Diencephalon (tissue), 1 donor: Measurements from ENCODE around the gene TBCD. TPM values are rescaled to one million over a fixed set of nuclear protein-coding genes. Genes with fewer than 3 reads are reported as not detected.

ENCODE experiments used
- total RNA-seq: library from RNA; depleted of rRNA; stranded (reverse); fragments of >200 nt; gene quantifications from one replicate; pipeline ENCODE4 v1.2.3, GENCODE V29; 2014

The TBCD gene
- total RNA-seq = 63.7 TPM

DNA sequence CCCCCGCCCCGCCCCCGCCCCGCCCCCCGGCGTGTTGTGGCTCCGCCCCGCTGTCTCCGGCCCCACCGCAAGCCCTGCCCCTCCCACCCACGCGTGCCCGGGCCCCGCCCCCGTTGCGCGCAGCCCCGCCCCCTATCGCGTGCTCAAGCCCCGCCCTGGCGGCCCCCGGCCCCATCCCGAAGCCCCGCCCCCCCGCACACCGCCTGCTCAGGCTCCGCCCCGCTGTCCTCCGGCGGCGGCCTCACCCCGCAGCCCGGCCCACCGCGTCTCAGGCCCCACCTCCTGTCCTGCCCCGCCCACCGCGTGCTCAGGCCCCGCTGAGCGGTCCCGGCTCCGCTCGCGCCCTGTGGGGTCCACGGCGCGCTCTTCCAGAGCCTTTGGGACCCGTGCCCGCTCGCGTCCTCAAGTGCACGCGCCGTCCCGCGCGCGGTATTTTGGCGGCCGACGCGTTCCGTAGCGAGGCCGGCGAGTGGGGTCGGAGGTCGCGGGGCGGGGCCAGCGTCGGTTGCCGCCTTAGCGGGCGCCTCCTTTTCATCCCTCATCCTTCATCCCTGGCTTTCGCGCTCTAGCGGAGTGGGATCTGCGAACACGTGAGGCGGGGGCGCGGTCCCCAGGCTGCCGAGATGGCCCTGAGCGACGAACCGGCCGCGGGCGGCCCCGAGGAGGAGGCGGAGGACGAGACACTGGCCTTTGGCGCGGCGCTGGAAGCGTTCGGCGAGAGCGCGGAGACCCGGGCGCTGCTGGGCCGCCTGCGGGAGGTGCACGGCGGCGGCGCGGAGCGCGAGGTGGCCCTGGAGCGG, at the start of gene TBCD:
TSS of gene TBCD (plus strand) at position 495 of the 800 bp plus-strand sequence. CDS start at position 624, 129 bp downstream.

DNA sequence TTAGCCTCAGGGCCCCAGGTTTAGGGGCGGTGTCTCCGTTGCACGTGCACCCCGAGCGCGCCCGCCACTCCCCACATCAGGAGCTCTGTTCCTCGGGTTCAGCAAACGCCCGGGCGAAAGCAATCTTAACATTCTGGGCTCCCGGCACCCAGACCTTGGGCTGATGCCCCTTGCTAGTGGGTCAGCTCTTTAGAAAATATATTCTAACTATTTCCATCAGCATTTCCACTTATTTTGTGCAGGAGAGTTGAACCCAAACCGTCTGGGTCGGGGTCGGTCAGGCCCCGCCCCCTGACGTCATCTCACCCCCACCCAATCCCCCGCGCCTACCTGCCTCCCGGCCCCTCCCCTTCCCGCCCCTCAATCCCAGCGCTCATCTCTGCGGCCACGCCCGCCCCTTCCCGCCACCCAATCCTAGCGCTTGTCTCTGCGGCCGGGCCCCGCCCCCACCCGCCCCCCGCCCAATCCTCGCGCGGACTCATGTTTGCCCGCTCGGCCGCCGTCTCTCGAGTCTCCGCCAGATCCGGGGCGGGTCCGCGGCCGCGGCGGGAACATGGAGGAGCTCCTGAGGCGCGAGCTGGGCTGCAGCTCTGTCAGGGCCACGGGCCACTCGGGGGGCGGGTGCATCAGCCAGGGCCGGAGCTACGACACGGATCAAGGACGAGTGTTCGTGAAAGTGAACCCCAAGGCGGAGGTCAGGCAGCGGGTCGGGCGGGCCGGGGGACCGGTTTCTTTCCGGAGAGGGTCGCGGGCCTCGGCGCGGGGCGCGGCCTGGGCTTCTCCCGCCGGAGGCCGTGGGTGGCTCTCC, 35.5 kb upstream of the TBCD start, which contains the start of gene FN3KRP:
TSS of gene FN3KRP (plus strand) at position 504 of the 808 bp plus-strand sequence. CDS start at position 554, 50 bp downstream.

DNA sequence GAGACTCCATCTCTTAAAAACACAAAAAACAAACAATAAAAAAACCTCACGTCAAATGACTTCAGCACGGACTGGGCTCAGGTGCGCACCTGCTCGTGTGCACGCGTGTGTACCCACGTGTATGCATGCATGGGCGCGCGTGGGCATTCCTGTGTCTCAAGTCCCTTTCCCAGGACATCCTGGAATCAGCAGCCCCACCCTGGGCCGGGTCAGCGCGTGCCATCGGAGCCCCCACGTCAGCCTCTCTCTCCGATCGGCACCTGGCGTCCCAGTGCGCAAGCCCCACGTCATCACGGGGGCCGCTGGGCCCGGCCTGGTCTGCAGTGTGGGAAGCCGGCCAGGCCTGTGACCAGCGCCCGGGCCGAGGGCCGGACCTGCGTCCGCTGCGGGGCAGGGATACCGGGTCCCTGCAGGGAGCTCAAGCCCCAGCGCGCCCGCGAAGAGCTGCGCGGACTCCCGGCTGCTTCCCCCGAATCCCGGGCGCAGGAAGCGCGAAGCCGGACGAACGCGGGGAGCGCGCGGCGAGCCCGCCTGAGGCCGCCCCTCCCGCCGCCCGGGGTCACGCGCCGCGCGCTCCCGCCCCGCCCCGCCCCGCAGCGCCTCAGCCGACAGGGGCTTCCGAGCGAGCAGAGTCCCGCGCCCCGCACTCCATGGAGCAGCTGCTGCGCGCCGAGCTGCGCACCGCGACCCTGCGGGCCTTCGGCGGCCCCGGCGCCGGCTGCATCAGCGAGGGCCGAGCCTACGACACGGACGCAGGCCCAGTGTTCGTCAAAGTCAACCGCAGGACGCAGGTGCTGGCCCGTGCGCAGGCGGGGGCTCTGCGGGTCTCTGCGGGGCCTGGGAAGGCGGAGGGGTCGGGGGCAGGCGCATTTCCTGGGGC, 16.6 kb upstream of the TBCD start, which contains the start of gene FN3K:
TSS of gene FN3K (plus strand) at position 629 of the 880 bp plus-strand sequence. CDS start at position 651, 22 bp downstream.

DNA sequence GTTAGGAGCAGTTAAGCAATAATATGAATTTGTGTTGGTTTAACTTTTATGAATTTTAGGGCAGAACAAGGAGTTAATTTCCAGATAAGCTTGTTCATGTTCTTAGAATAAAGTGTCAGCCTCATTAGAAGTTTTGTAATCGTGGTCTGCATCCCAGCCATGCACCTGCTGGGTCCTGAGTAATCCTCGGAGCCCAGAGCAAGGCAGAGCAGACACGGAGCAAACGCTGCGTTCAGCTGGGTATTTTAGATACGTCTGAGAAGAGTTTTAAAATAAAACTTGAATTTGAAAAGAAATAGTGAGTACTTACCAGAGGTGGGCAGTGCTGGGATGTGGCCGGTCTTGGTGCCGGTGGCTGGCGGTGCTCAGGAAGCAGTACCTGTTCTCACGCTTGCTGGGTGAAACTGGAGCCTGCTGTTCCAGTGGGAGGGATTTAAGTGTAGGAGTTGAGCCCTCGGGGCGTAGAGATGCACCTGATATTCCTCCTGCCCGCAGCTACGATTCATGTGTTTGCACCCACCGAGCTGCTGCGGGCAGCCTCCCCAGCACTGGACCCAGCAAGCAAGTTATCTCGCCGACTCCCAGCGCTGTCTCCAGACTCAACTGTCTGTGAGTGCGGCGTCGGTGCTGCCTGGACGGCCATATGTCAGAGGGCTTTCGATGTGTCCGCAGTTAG, 87.9 kb downstream of the TBCD start, which contains the start of gene ZNF750:
TSS of gene ZNF750 (minus strand) at position 406 of the 676 bp plus-strand sequence. CDS start 7,568 bp downstream, outside the sequence.

Other genes with a start within 250 kb of the TBCD start
- gene FOXK2, start 232.3 kb upstream of the TBCD start, total RNA-seq = 48.2 TPM
- gene WDR45B, start 103.6 kb upstream of the TBCD start, total RNA-seq = 69.2 TPM
- gene RAB40B, start 53.4 kb upstream of the TBCD start, total RNA-seq = 15.2 TPM
- gene FN3KRP, start 35.4 kb upstream of the TBCD start, total RNA-seq = 20.3 TPM
- gene FN3K, start 16.4 kb upstream of the TBCD start, total RNA-seq = 13.6 TPM
- not detected for gene ZNF750, start 88.0 kb downstream of the TBCD start, total RNA-seq